Measurements from ENCODE around the gene SLC17A9.
"Not testable (repeated sequence)": the region's sequence is repeated elsewhere in the genome, so short reads cannot be mapped to it uniquely, and the experiment has no call there.

Gene SLC17A9

DNA sequence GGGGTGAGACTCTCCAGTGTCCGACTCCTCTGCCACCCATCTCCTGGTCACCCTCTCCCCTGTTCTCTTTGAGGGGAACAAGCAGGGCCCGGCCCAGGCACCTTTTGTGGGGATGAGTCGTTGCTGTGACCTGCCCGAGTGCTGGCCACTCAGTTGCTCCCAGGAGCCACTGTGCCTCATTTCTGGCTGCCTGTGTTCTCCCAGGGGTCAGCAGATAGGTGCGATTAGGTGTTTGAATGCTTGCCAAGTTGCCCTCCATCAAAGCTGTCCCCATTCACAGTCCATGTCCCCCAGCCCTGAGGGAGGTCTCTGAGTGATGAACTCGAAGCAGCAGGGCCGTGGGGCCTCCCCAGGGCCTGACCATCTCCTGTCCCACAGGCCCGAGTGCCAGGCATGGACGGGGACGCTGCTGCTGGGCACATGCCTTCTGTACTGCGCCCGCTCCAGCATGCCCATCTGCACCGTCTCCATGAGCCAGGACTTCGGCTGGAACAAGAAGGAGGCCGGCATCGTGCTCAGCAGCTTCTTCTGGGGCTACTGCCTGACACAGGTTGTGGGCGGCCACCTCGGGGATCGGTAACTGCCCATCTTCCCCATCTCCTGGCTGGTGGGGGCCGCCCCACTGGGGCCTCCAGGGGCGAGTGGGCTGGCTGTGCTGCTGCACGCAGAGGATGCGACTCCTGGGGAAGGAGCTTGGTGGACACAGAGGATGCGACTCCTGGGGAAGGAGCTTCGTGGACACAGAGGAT lies 4.1 kb downstream of the SLC17A9 start:
- DNase-seq (ENCODE audit: low read depth), result no peak

DNA sequence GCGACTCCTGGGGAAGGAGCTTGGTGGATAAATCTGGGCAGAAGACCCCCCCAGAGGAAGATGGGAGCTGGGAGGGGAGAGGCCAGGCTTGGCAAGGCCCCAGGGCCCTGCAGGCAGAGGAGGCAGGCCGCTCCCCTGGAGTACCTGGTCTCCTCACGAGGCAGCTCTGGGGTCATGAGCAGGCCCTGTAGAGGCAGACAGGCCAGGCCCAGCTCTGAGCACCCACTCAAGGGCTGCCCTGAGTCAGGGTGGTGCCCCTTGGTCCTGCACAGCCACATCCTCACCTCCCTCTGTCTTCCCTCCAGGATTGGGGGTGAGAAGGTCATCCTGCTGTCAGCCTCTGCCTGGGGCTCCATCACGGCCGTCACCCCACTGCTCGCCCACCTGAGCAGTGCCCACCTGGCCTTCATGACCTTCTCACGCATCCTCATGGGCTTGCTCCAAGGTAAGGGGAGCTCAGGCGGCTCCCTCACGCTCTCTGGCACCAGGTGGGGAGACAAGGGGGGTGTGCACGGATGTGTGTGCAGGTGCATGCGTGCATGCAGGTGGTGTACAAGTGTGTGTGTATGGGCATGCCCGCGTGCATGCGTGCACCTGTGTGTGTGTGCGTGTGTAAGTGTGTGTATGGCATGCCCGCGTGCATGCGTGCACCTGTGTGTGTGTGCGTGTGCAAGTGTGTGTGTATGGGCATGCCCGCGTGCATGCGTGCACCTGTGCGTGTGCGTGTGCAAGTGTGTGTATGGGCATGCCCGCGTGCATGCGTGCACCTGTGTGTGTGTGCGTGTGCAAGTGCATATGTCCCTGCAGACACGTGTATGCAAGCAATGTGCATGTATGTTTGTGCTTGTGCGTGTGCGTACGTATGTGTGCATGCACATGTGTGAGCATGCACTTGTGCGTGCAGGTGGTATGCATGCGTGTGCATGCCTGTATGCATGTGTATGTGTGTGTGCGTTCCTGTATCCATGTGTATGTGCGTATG lies 4.9 kb downstream of the SLC17A9 start:
- no peak for DNase-seq (ENCODE audit: low read depth)

DNA sequence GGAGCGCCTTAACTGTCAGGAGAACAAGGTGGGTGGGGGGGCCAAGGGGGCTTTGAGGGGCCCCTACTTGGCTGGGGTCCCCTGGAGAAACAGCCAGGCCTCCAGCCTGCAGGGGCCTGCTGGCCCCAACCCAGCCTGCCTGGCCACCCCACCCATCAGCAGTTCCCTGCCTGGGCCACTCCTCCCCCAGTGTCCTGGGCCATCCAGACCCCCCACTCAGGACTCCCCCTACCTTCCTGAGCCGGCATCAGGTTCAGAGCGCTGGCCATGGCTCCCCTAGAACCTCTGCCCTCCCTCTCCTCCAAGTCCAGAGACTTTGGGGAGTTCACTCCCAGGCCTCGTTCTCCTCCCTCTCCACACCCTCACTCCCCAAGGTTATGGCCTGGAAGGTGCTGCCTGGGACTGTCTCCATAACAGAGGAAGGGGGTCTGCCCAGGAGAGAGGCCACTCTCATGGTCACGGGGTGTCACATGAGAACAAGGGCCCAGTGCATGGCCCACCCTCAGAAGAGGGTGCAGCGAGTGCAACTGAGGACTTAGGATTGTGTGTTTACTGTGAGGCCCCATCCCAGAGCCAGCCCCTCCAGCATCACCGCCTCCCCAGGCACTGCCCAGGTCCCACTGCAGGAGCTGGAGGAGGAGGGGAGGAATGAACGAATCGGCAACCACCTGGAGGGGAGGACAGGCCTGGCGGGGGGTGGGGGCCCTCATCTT lies 6.0 kb downstream of the SLC17A9 start:
- DNase-seq (ENCODE audit: low read depth), result no peak

- no peak for DNase-seq (ENCODE audit: low read depth)
Measured at GRCh38 chr20:62959101-62959971, 6.8 kb downstream of the SLC17A9 start.

DNA sequence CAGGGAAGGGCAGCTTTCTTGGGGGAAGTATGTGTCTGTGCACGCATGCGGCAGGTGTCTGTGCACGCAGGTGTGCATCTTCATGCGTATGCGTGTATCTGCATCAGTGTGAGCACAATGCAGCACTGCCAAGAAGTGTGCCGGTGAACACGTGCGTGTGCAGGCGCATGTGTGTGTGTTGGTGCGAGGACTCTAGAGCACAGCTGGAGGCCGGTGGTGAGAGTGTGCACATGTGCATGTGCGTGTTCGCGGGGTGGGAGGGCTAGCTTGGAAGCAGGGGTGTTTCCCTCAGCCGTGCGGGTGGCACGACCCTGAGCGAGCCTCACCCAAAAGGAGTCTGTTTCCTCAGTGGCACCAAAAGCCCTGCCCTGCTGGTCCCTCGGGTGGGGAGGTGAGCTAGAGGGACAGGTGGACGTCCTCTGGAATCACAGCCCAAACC lies 7.5 kb downstream of the SLC17A9 start:
- DNase-seq (ENCODE audit: low read depth), result no peak

GRCh38 chr20:62960446-62961309 lies 8.2 kb downstream of the SLC17A9 start:
- DNase-seq (ENCODE audit: low read depth), result not testable (repeated sequence)

DNA sequence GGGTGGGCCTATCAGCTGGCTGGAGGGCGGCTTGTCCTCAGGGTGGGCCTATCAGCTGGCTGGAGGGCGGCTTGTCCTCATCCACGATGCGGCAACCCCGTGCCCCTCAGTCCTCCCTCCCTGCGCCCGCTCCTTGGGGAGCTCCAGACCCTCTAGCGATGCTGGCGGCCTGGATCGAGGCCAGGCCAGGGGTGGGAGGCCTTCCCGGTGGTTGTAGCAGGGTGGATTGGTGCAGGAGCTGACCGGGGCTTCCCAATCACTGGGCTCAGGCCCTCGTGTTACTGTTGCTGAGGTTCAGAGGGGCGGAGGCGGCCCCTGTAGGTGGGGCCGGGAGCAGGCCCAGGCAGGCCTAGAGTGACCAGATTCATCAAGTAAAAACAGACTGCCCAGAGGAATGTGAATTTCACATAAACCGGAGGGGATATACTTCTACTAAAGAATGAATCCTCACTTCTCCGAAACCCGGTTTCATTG lies 8.8 kb downstream of the SLC17A9 start:
- no peak for DNase-seq (ENCODE audit: low read depth)

- no peak for DNase-seq (ENCODE audit: low read depth)
Measured at GRCh38 chr20:62961799-62962198, 9.3 kb downstream of the SLC17A9 start.

DNA sequence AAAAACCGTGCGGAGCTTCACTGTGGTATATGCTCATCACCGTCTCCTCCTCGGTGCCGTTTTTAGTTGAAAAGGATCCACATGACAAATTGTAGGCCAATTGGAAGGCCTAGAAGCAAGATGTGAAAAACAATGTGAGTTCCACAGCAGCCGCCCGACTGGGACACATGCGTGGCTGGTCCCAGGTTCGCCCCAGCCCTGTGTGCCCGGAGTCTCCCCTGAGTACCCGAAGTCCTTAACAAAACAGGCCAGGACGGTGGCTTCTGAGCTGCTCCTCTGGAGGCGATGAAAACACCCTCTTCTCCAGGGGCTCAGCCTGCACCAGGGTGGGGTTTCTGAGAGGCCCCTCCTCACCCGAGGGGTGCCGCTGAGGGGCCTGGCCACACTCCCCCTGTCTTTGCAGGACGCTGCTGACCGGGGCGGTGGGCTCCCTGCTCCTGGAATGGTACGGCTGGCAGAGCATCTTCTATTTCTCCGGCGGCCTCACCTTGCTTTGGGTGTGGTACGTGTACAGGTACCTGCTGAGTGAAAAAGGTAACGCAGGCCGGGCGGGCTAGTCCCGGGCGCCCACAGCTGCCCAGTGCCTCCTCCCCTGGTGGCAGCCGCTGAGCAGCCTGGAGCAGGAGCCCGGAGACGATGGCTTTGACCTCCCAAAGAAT lies 9.8 kb downstream of the SLC17A9 start:
- no peak for DNase-seq (ENCODE audit: low read depth)

DNA sequence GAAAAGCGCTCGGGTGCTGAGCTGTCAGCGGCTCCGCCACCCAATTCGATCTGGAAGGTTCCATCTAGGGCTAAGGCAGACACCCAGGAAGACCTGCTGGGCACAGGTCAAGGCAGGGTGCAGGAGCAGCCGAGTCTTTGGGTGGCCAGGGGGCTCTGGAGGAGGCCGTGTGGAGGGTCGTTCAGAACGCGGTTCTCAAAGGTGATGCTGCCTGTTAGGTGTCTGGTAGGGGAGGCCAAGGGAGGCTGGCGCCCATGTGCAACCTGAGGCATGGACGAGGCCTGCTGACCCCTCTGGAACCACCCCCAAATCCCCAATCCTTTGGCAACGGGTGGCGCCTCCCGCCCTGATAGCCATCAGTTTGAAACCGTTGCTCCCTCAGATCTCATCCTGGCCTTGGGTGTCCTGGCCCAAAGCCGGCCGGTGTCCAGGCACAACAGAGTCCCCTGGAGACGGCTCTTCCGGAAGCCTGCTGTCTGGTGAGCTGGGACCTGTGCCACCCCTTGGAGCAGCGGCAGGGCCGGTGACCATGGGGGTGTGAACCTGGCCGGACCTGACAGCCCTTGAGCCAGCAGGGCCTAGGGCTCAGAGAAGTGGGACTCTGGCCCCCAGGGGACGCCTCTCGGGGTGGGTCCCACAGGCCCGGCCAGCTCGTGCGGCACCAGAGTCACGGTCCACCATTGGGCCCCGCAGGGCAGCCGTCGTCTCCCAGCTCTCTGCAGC lies 10.5 kb downstream of the SLC17A9 start:
- no peak for DNase-seq (ENCODE audit: low read depth)

DNA sequence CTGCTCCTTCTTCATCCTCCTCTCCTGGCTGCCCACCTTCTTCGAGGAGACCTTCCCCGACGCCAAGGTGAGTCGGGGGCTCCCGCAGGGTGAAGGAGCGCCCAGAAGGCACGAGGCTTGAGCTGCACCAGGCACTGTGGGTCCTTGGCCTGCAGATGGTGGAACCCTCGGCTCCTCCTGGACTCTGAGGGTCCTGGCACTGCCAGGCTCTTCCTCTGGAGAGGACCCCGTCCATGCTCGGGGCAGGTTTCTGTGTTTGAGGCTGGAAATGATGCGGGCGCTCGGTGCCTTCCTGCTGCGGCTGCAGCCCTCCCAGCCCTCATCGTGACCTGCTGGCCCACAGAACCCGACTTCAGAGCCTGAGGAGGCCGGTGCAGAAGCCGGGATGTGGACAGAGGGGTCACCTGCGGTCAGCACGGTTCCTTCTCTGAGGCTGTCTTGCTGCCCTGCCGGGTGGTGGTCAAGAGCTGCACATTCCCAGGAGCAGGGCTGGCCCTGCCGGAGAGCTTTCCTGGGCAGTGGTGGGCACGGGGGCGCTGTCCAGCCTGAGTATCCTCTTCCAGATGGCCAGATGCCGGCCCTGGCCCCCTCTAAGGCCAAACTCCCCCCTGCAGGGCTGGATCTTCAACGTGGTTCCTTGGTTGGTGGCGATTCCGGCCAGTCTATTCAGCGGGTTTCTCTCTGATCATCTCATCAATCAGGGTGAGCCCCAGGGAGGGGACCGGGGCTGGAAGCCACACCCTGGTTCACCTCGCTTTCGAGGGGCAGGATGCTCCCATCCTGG lies 11.3 kb downstream of the SLC17A9 start:
- DNase-seq (ENCODE audit: low read depth), result no peak

- DNase-seq (ENCODE audit: low read depth), result no peak
Measured at GRCh38 chr20:62964700-62965099, 12.2 kb downstream of the SLC17A9 start.

- DNase-seq (ENCODE audit: low read depth), result no peak
Measured at GRCh38 chr20:62965363-62965771, 12.9 kb downstream of the SLC17A9 start.

- DNase-seq (ENCODE audit: low read depth), result no peak
Measured at GRCh38 chr20:62966212-62967148, 14.0 kb downstream of the SLC17A9 start.

DNA sequence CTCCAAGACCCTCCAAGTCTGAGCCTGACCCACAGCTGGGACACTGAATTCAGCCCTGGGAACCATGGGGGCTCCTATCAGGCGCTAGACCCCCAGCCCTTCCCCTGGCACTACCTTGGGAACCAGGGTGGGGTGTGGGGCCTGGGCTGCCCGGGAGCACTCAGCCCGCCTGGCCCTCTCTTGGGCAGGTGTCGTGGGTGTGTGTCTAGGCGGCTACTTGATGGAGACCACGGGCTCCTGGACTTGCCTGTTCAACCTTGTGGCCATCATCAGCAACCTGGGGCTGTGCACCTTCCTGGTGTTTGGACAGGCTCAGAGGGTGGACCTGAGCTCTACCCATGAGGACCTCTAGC lies 14.6 kb downstream of the SLC17A9 start:
- no peak for DNase-seq (ENCODE audit: low read depth)

GRCh38 chr20:62967628-62968351 lies 15.3 kb downstream of the SLC17A9 start:
- DNase-seq (ENCODE audit: low read depth), result no peak
